Ammon's horn (tissue), 1 donor: ENCODE results near the gene SDR42E1.

Experiments used
- DNase-seq: peaks from one replicate; pipeline ENCODE4 v3.0.0-alpha.2; 2016; ENCODE audit warnings: low spot score

The SDR42E1 gene

DNA sequence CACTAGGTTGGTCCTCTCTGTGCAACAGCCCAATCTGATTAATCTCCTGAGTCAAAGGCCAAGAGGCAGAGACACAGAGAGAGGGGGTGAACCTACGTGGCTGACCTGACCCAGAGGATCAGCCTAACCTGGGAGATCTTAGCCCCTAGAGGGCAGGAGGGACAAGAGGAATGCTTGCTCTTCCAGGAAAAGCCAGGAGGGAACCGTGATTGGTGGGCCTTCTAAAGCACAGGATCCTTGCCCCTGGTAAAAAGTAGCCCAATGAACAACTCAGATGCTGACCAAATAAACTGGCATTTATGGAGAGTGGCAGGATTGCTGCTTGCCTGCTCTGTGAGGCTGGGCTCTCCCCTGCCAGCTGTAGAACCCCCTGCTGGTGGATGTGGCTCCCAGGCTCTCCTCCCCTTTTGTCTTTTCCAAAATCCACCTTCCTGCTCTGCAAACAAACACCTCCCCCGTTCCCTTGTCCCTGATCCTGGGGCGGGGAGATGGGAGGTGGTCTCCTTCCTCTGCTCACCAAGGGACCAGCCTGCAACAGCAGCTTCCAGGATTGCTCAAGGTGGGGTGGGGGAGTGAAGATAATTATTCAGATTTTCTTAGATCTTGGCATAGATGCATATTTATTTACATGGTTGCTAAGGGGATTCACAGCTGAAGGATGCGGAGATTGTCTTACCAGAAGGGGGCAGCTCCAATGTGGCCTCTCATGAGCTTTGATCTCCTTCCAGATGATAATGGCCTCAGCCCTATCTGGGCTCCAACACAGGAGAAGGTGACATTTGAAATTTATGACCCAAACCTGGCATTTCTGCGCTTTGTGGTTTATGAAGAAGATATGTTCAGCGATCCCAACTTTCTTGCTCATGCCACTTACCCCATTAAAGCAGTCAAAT is 71.9 kb downstream of the SDR42E1 start:
- DNase-seq, result no peak
